ENCODE data around the gene TMEM121B. TPM values are rescaled to one million over a fixed set of nuclear protein-coding genes. Genes with fewer than 3 reads are reported as not detected.

Gene TMEM121B
- total RNA-seq, 1 donor from 2014 or later, result 1.9 TPM

GRCh38 chr22:17145021-17145680, 24.0 kb upstream of the TMEM121B start:
- Histone ChIP-seq H3K79me2 (ENCODE audit: insufficient read depth, low read length) (peaks cover 23% of the 10 kb centered on the region), H2AFZ (ENCODE audit: low read depth, low read length) (no peak overlapping the region), H3K9ac (ENCODE audit: low read length) (no peak overlapping the region), H3K9me3 (ENCODE audit: insufficient read depth, low read depth, low read length) (no peaks in the 10 kb centered on the region), H3K4me2 (ENCODE audit: low read length) (no peak overlapping the region), H3K27me3 (ENCODE audit: insufficient read depth, low read length) (no peaks in the 10 kb centered on the region), H3K4me3 (ENCODE audit: insufficient read depth, low read depth, low read length) (no peak overlapping the region), H3K4me1 (ENCODE audit: insufficient read depth, low read length) (no peaks in the 10 kb centered on the region), H4K20me1 (ENCODE audit: insufficient read depth, low read length) (peaks cover 37% of the 10 kb centered on the region), H3K36me3 (ENCODE audit: insufficient read depth, low read length) (peaks cover 6% of the 10 kb centered on the region), H3K27ac (ENCODE audit: low read depth, low read length) (no peak overlapping the region)
- no peaks in the 10 kb centered on the region for H3K4me1 Mint-ChIP-seq (ENCODE audit: low read depth, unreplicated experiment)
- H3K9me3 Mint-ChIP-seq (ENCODE audit: unreplicated experiment), result peaks cover 2% of the 10 kb centered on the region
- H3K27ac Mint-ChIP-seq (ENCODE audit: unreplicated experiment), result no peak overlapping the region
- H3K4me3 Mint-ChIP-seq (ENCODE audit: unreplicated experiment), result no peak overlapping the region
- no peaks in the 10 kb centered on the region for H3K27me3 Mint-ChIP-seq (ENCODE audit: low read depth, unreplicated experiment)
- DNase-seq (ENCODE audit: low read depth) (no peak), FAIRE-seq (no peak)
- H3K36me3 Mint-ChIP-seq (ENCODE audit: low read depth, unreplicated experiment), result peaks cover 9% of the 10 kb centered on the region
- TF ChIP-seq CTCF (IDR thresholded peaks at IDR 0.05; ENCODE audit: insufficient read depth, low read depth, low read length) (no peak), EZH2 (IDR thresholded peaks at IDR 0.05; ENCODE audit: insufficient read depth, low read length) (no peak)

GRCh38 chr22:17143826-17144225, 22.7 kb upstream of the TMEM121B start:
- Histone ChIP-seq H3K4me3 (ENCODE audit: insufficient read depth, low read depth, low read length) (no peak overlapping the region), H3K27ac (ENCODE audit: low read depth, low read length) (no peak overlapping the region), H4K20me1 (ENCODE audit: insufficient read depth, low read length) (peaks cover 24% of the 10 kb centered on the region), H3K4me1 (ENCODE audit: insufficient read depth, low read length) (no peaks in the 10 kb centered on the region), H3K27me3 (ENCODE audit: insufficient read depth, low read length) (no peaks in the 10 kb centered on the region), H3K4me2 (ENCODE audit: low read length) (no peak overlapping the region), H3K9ac (ENCODE audit: low read length) (no peak overlapping the region), H3K79me2 (ENCODE audit: insufficient read depth, low read length) (peaks cover 10% of the 10 kb centered on the region), H3K36me3 (ENCODE audit: insufficient read depth, low read length) (peaks cover 6% of the 10 kb centered on the region), H3K9me3 (ENCODE audit: insufficient read depth, low read depth, low read length) (no peaks in the 10 kb centered on the region), H2AFZ (ENCODE audit: low read depth, low read length) (no peak overlapping the region)
- Mint-ChIP-seq H3K9me3 (ENCODE audit: unreplicated experiment) (peaks cover 2% of the 10 kb centered on the region), H3K4me3 (ENCODE audit: unreplicated experiment) (no peak overlapping the region), H3K4me1 (ENCODE audit: low read depth, unreplicated experiment) (no peaks in the 10 kb centered on the region), H3K36me3 (ENCODE audit: low read depth, unreplicated experiment) (peaks cover 9% of the 10 kb centered on the region), H3K27ac (ENCODE audit: unreplicated experiment) (no peak overlapping the region), H3K27me3 (ENCODE audit: low read depth, unreplicated experiment) (no peaks in the 10 kb centered on the region)
- no peak for DNase-seq (ENCODE audit: low read depth)
- TF ChIP-seq EZH2 (IDR thresholded peaks at IDR 0.05; ENCODE audit: insufficient read depth, low read length), result no peak
- TF ChIP-seq CTCF (IDR thresholded peaks at IDR 0.05; ENCODE audit: insufficient read depth, low read depth, low read length), result no peak
- FAIRE-seq, result no peak

GRCh38 chr22:17143101-17143500, 21.9 kb upstream of the TMEM121B start:
- H3K27me3 Mint-ChIP-seq (ENCODE audit: low read depth, unreplicated experiment), result no peaks in the 10 kb centered on the region
- H3K27ac Mint-ChIP-seq (ENCODE audit: unreplicated experiment), result no peak overlapping the region
- Histone ChIP-seq H4K20me1 (ENCODE audit: insufficient read depth, low read length) (peaks cover 18% of the 10 kb centered on the region), H3K36me3 (ENCODE audit: insufficient read depth, low read length) (peaks cover 6% of the 10 kb centered on the region), H3K79me2 (ENCODE audit: insufficient read depth, low read length) (peaks cover 4% of the 10 kb centered on the region), H3K9ac (ENCODE audit: low read length) (no peak overlapping the region), H3K4me3 (ENCODE audit: insufficient read depth, low read depth, low read length) (no peak overlapping the region), H3K9me3 (ENCODE audit: insufficient read depth, low read depth, low read length) (no peaks in the 10 kb centered on the region), H3K27me3 (ENCODE audit: insufficient read depth, low read length) (no peaks in the 10 kb centered on the region), H2AFZ (ENCODE audit: low read depth, low read length) (no peak overlapping the region), H3K4me1 (ENCODE audit: insufficient read depth, low read length) (no peaks in the 10 kb centered on the region), H3K27ac (ENCODE audit: low read depth, low read length) (no peak overlapping the region), H3K4me2 (ENCODE audit: low read length) (no peak overlapping the region)
- TF ChIP-seq EZH2 (IDR thresholded peaks at IDR 0.05; ENCODE audit: insufficient read depth, low read length) (no peak), CTCF (IDR thresholded peaks at IDR 0.05; ENCODE audit: insufficient read depth, low read depth, low read length) (no peak)
- DNase-seq (ENCODE audit: low read depth), result no peak
- peaks cover 2% of the 10 kb centered on the region for H3K9me3 Mint-ChIP-seq (ENCODE audit: unreplicated experiment)
- peaks cover 9% of the 10 kb centered on the region for H3K36me3 Mint-ChIP-seq (ENCODE audit: low read depth, unreplicated experiment)
- no peak for FAIRE-seq
- no peak overlapping the region for H3K4me3 Mint-ChIP-seq (ENCODE audit: unreplicated experiment)
- H3K4me1 Mint-ChIP-seq (ENCODE audit: low read depth, unreplicated experiment), result no peaks in the 10 kb centered on the region
